Endothelial cell of umbilical vein (primary cell): ENCODE data around the gene VPS45. TPM values are rescaled to one million over a fixed set of nuclear protein-coding genes. Genes with fewer than 3 reads are reported as not detected.

Source experiments
- BruUV-seq: library from RNA; stranded (reverse); fragments of 400-500 nt; replicated peaks from 2 replicates; lab custom pipeline; 2021; lab: Mats Ljungman, UMichigan
- CTCF ChIA-PET: fragments of 300-600, 350-600 bp; sonication (Branson Sonifier 250); formaldehyde crosslinking; loops from one replicate; lab custom pipeline; 2021; ENCODE audit warnings: antibody characterized with exemption, inconsistent platforms; lab: Charles Lee
- POLR2A ChIA-PET: fragments of 300-600, 350-600 bp; sonication (Branson Sonifier 250); formaldehyde crosslinking; loops from one replicate; lab custom pipeline; 2021; ENCODE audit warnings: antibody characterized with exemption, inconsistent platforms; lab: Charles Lee
- DNase-seq: peaks from one replicate; pipeline ENCODE4 v3.0.0-alpha.2; 2011; ENCODE audit warnings: low read depth, low spot score
- FAIRE-seq: peaks from 2 replicates; lab custom pipeline; 2011; peaks lifted over from hg19 to GRCh38; lab: Jason Lieb, UNC
- H2AFZ ChIP-seq: 2 replicates; pipeline ENCODE4 v1.6.0; 2012; ENCODE audit warnings: low read depth, low read length, control low read depth, inconsistent platforms
- H3K27ac ChIP-seq: 2 replicates; pipeline ENCODE4 v1.5.1; 2011; ENCODE audit warnings: low read depth, mild to moderate bottlenecking, control low read depth, low read length, moderate library complexity; ENCODE audit not compliant: insufficient read depth
- H3K27me3 ChIP-seq, 2 experiments: 2 replicates each; pipeline versions ENCODE4 v1.6.0 to v1.6.1; 2011; ENCODE audit warnings: low read length in 2 of 2, mixed read lengths in 1 of 2; ENCODE audit not compliant: control insufficient read depth in 2 of 2, insufficient read depth in 2 of 2
- H3K36me3 ChIP-seq, 2 experiments: 2 replicates in 1 of 2; 3 replicates in 1 of 2; pipeline ENCODE4 v1.5.1; 2011; ENCODE audit warnings: low read length in 2 of 2, mild to moderate bottlenecking in 1 of 2, moderate library complexity in 1 of 2; ENCODE audit not compliant: control insufficient read depth in 2 of 2, insufficient read depth in 2 of 2; ENCODE audit errors: extremely low read depth in 1 of 2
- H3K4me1 ChIP-seq: 3 replicates; pipeline ENCODE4 v1.5.1; 2011; ENCODE audit warnings: mild to moderate bottlenecking, low read length; ENCODE audit not compliant: control insufficient read depth, insufficient read depth; ENCODE audit errors: extremely low read depth
- H3K4me2 ChIP-seq: 2 replicates; pipeline ENCODE4 v1.6.1; 2011; ENCODE audit warnings: low read length, control low read depth, mixed read lengths; ENCODE audit not compliant: insufficient read depth
- H3K4me3 ChIP-seq, 3 experiments: fragments of 200-600 bp in 1 of 3; sonication (generic), shearing (Covaris generic) in 1 of 3; replicated peaks in 1 of 3; 2 replicates each; pipeline ENCODE4 v1.5.1; 2011 to 2016; ENCODE audit warnings: control low read depth in 3 of 3, low read length in 3 of 3, mild to moderate bottlenecking in 2 of 3, inconsistent platforms in 1 of 3, low read depth in 1 of 3, moderate library complexity in 1 of 3; ENCODE audit not compliant: insufficient read depth in 1 of 3
- H3K79me2 ChIP-seq: 2 replicates; pipeline ENCODE4 v1.6.0; 2012; ENCODE audit warnings: low read length, inconsistent platforms; ENCODE audit not compliant: control insufficient read depth, insufficient read depth
- H3K9ac ChIP-seq: replicated peaks from 2 replicates; pipeline ENCODE3; 2011; ENCODE audit warnings: low read length, control low read depth; ENCODE audit not compliant: insufficient read depth; ENCODE audit errors: extremely low read depth
- H3K9me1 ChIP-seq: replicated peaks from 3 replicates; pipeline ENCODE4 v1.6.0; 2011; ENCODE audit warnings: mild to moderate bottlenecking, low read length; ENCODE audit not compliant: control insufficient read depth, insufficient read depth; ENCODE audit errors: extremely low read depth
- H3K9me3 ChIP-seq: replicated peaks from 2 replicates; pipeline ENCODE4 v1.5.1; 2012; ENCODE audit warnings: low read length, inconsistent platforms; ENCODE audit not compliant: control insufficient read depth, insufficient read depth
- H4K20me1 ChIP-seq: replicated peaks from 2 replicates; pipeline ENCODE3; 2011; ENCODE audit warnings: mild to moderate bottlenecking, low read length; ENCODE audit not compliant: control insufficient read depth, insufficient read depth; ENCODE audit errors: extremely low read depth
- CTCF ChIP-seq, 2 donors: IDR thresholded peaks; 1 replicate in 1 of 2; 2 replicates in 1 of 2; pipeline ENCODE4 v1.5.1; 2011; ENCODE audit warnings: low read length in 2 of 2, mild to moderate bottlenecking in 2 of 2, moderate library complexity in 2 of 2, control low read depth in 1 of 2, inconsistent platforms in 1 of 2, low read depth in 1 of 2; ENCODE audit not compliant: insufficient read depth in 1 of 2; ENCODE audit errors: extremely low read depth in 1 of 2
- EZH2 ChIP-seq: IDR thresholded peaks from 2 replicates; pipeline ENCODE4 v1.6.1; 2012; ENCODE audit warnings: borderline replicate concordance, low read depth, mild to moderate bottlenecking, moderate library complexity, low read length, inconsistent platforms; ENCODE audit not compliant: severe bottlenecking
- FOS ChIP-seq: IDR thresholded peaks from 2 replicates; pipeline ENCODE4 v1.6.1; 2011; ENCODE audit warnings: mild to moderate bottlenecking, low read length, moderate library complexity, borderline replicate concordance; ENCODE audit not compliant: insufficient read depth
- GATA2 ChIP-seq: IDR thresholded peaks from 2 replicates; pipeline ENCODE4 v1.7.0; 2011; ENCODE audit warnings: low read depth, mild to moderate bottlenecking, moderate library complexity, mixed read lengths, low read length; ENCODE audit not compliant: insufficient read length, insufficient read depth
- JUN ChIP-seq: IDR thresholded peaks from 2 replicates; pipeline ENCODE4 v1.6.1; 2011; ENCODE audit warnings: borderline replicate concordance, low read depth; ENCODE audit not compliant: insufficient read length, insufficient read depth
- MAX ChIP-seq: IDR thresholded peaks from 2 replicates; pipeline ENCODE4 v1.6.1; 2011; ENCODE audit not compliant: insufficient read depth, insufficient read length
- POLR2A ChIP-seq: IDR thresholded peaks from 2 replicates; pipeline ENCODE4 v1.6.1; 2012; ENCODE audit warnings: low read depth, mild to moderate bottlenecking, control low read depth, low read length
- POLR2AphosphoS5 ChIP-seq: IDR thresholded peaks from 2 replicates; pipeline ENCODE4 v1.6.1; 2012; ENCODE audit warnings: low read depth, mild to moderate bottlenecking, control low read depth, low read length, moderate library complexity; ENCODE audit not compliant: insufficient read depth
- dilution Hi-C: fragments of 300-500 bp; cut with MboI; formaldehyde crosslinking; loops from one replicate; pipeline ENCODE4 v1.15.0; 2019; ENCODE audit warnings: low sequenced_read_pairs; ENCODE audit not compliant: extremely low pct_ligation_motif_present
- intact Hi-C: fragments of 100-400 bp; cut with micrococcal nuclease; formaldehyde crosslinking; loops from one replicate; pipeline ENCODE4 v1.10.0; 2022
- polyA plus RNA-seq, 4 experiments: library from polyadenylated mRNA; depleted of rRNA in 3 of 4; stranded (reverse) in 3 of 4; unstranded in 1 of 4; fragments of >200 nt; gene quantifications; 2 replicates each; pipeline versions ENCODE4 v1.2.1 to v1.2.3, GENCODE V29; 2011 to 2012; ENCODE audit warnings: missing spikeins in 1 of 4
- total RNA-seq: library from RNA; stranded (reverse); gene quantifications from 2 replicates; pipeline ENCODE4 v1.2.3, GENCODE V29; 2021

Gene VPS45
- total and polyA plus RNA-seq, 2 donors (not counting 3 experiments of a cell fraction or from before 2014, with no cell fraction given) = 24.8 to 43.7 TPM

- intact Hi-C loops (no loop called here), dilution Hi-C loops (no loop called here)
- H3K79me2 ChIP-seq = no peaks in the 10 kb centered on the region
- H3K9ac ChIP-seq = no peak overlapping the region
- H3K27ac ChIP-seq = no peak overlapping the region
- H3K4me1 ChIP-seq = no peaks in the 10 kb centered on the region
- H3K4me2 ChIP-seq = no peak overlapping the region
- no peaks in the 10 kb centered on the region for H3K9me3 ChIP-seq
- H3K4me3 ChIP-seq = no peak overlapping the region
- BruUV-seq = no TSS peak
- FAIRE-seq = no peak
- ChIA-PET POLR2A (no interaction called here), CTCF (interaction anchor here (1.0 to 1.7 kb wide), 3 partner anchors 11 to 109 kb away, joined by 3 to 6 read pairs (median 5); no protein-coding TSS in a partner anchor)
- H3K27me3 ChIP-seq = no peaks in the 10 kb centered on the region
- DNase-seq = no peak
- no peaks in the 10 kb centered on the region for H3K36me3 ChIP-seq
- no peak overlapping the region for H2AFZ ChIP-seq
- H4K20me1 ChIP-seq = no peaks in the 10 kb centered on the region
- H3K9me1 ChIP-seq = no peaks in the 10 kb centered on the region
- TF ChIP-seq JUN (no peak), GATA2 (no peak), EZH2 (no peak), POLR2AphosphoS5 (no peak), POLR2A (no peak), CTCF (IDR thresholded peaks at IDR 0.05; ENCODE audit: extremely low read depth in 1 of 2, insufficient read depth in 1 of 2, low read depth in 1 of 2, low read length in 2 of 2) (no peak), FOS (no peak), MAX (no peak)
These were observed 114.7 kb downstream of the VPS45 start for GRCh38 chr1:150182247-150182646.
